GM23338 (cell line): ENCODE data around the gene MTHFD1L. TPM values are rescaled to one million over a fixed set of nuclear protein-coding genes. Genes with fewer than 3 reads are reported as not detected.

ENCODE experiments used
- ATAC-seq: fragments of 200-7000 bp; cut with Tn5 transposase; 3 replicates; pipeline ENCODE4 v1.9.1; 2020
- DNase-seq: peaks from one replicate; pipeline ENCODE4 v3.0.0-alpha.2; 2015; ENCODE audit warnings: low spot score
- H2AFZ ChIP-seq: fragments of 200-600 bp; sonication (generic); 2 replicates; pipeline ENCODE4 v1.8.0; 2016; ENCODE audit warnings: antibody characterized with exemption, mild to moderate bottlenecking, moderate library complexity
- H3F3A ChIP-seq: fragments of 200-600 bp; sonication (generic); replicated peaks from 2 replicates; pipeline ENCODE4 v1.8.0; 2017; ENCODE audit warnings: antibody characterized with exemption, mixed run types, low read depth
- H3K27ac ChIP-seq: fragments of 200-600 bp; sonication (generic); 2 replicates; pipeline ENCODE4 v1.6.1; 2016; ENCODE audit warnings: low read depth
- H3K27me3 ChIP-seq: fragments of 200-600 bp; sonication (generic); 2 replicates; pipeline ENCODE4 v1.8.0; 2016; ENCODE audit warnings: mild to moderate bottlenecking, mixed run types, moderate library complexity; ENCODE audit not compliant: insufficient read depth
- H3K36me3 ChIP-seq: fragments of 200-600 bp; sonication (generic); 2 replicates; pipeline ENCODE4 v1.8.0; 2016; ENCODE audit warnings: mild to moderate bottlenecking; ENCODE audit not compliant: insufficient read depth
- H3K4me1 ChIP-seq: fragments of 200-600 bp; sonication (generic); 2 replicates; pipeline ENCODE4 v1.8.0; 2016; ENCODE audit warnings: mild to moderate bottlenecking, moderate library complexity; ENCODE audit not compliant: insufficient read depth
- H3K4me2 ChIP-seq: fragments of 200-600 bp; sonication (generic); 2 replicates; pipeline ENCODE4 v1.7.1; 2017; ENCODE audit warnings: mixed run types
- H3K4me3 ChIP-seq: fragments of 200-600 bp; sonication (generic); 2 replicates; pipeline ENCODE4 v1.6.1; 2016; ENCODE audit warnings: mixed run types
- H3K79me2 ChIP-seq: fragments of 200-600 bp; sonication (generic); replicated peaks from 2 replicates; pipeline ENCODE4 v1.8.0; 2017; ENCODE audit warnings: mild to moderate bottlenecking; ENCODE audit not compliant: insufficient read depth
- H3K9me2 ChIP-seq: fragments of 200-600 bp; sonication (generic); 2 replicates; pipeline ENCODE4 v1.8.0; 2017; ENCODE audit not compliant: insufficient read depth
- H4K20me1 ChIP-seq: fragments of 200-600 bp; sonication (generic); replicated peaks from 2 replicates; pipeline ENCODE4 v1.8.0; 2017; ENCODE audit warnings: mild to moderate bottlenecking; ENCODE audit not compliant: insufficient read depth
- H3K27ac Mint-ChIP-seq: 2 replicates; pipeline ENCODE4 v1.8.0; 2020; ENCODE audit warnings: inconsistent platforms, mild to moderate bottlenecking, moderate library complexity, mixed read lengths
- H3K27me3 Mint-ChIP-seq: 3 replicates; pipeline ENCODE4 v1.8.0; 2022; ENCODE audit warnings: low read depth, mild to moderate bottlenecking, moderate library complexity, mixed read lengths, inconsistent platforms; ENCODE audit not compliant: insufficient read depth, poor library complexity
- H3K36me3 Mint-ChIP-seq: 3 replicates; pipeline ENCODE4 v1.8.0; 2021; ENCODE audit warnings: low read depth, mild to moderate bottlenecking, inconsistent platforms, moderate library complexity, mixed read lengths
- H3K4me1 Mint-ChIP-seq: 3 replicates; pipeline ENCODE4 v1.8.0; 2020; ENCODE audit warnings: mild to moderate bottlenecking, inconsistent platforms, mixed read lengths
- H3K4me3 Mint-ChIP-seq: 3 replicates; pipeline ENCODE4 v1.8.0; 2021; ENCODE audit warnings: moderate library complexity, mild to moderate bottlenecking, inconsistent platforms, mixed read lengths
- H3K9me3 Mint-ChIP-seq: 3 replicates; pipeline ENCODE4 v1.8.0; 2020; ENCODE audit warnings: moderate library complexity, mild to moderate bottlenecking, inconsistent platforms, mixed read lengths
- CREB1 ChIP-seq: fragments of 250-450 bp; sonication (Bioruptor Pico); IDR thresholded peaks from 2 replicates; pipeline ENCODE4 v1.5.0; 2020; ENCODE audit warnings: low read depth, mild to moderate bottlenecking, moderate library complexity
- ETS1 ChIP-seq: IDR thresholded peaks from 2 replicates; pipeline ENCODE4 v1.6.1; 2016; ENCODE audit warnings: antibody characterized with exemption
- EZH2 ChIP-seq: fragments of 200-600 bp; sonication (generic); IDR thresholded peaks from one replicate; pipeline ENCODE4 v1.8.0; 2017; ENCODE audit warnings: antibody characterized with exemption, mild to moderate bottlenecking, low read depth; ENCODE audit not compliant: unreplicated experiment
- EZH2phosphoT487 ChIP-seq: fragments of 200-600 bp; sonication (generic); IDR thresholded peaks from one replicate; pipeline ENCODE4 v1.8.1; 2018; ENCODE audit warnings: antibody characterized with exemption; ENCODE audit not compliant: unreplicated experiment
- JUNB ChIP-seq: IDR thresholded peaks from one replicate; pipeline ENCODE4 v1.6.1; 2016; ENCODE audit warnings: antibody characterized with exemption; ENCODE audit not compliant: unreplicated experiment
- REST ChIP-seq: IDR thresholded peaks from one replicate; pipeline ENCODE4 v1.6.1; 2018; ENCODE audit warnings: antibody characterized with exemption; ENCODE audit not compliant: unreplicated experiment
- STAT1 ChIP-seq: IDR thresholded peaks from one replicate; pipeline ENCODE4 v1.6.1; 2016; ENCODE audit warnings: antibody characterized with exemption; ENCODE audit not compliant: unreplicated experiment
- ZNF114 ChIP-seq: fragments of 250-450 bp; sonication (Bioruptor Pico); IDR thresholded peaks from 2 replicates; pipeline ENCODE4 v1.5.0; 2020; ENCODE audit warnings: mild to moderate bottlenecking, moderate library complexity
- ZNF462 ChIP-seq: fragments of 250-450 bp; sonication (Bioruptor Pico); IDR thresholded peaks from 2 replicates; pipeline ENCODE4 v1.5.0; 2020; ENCODE audit warnings: mild to moderate bottlenecking, moderate library complexity
- polyA plus RNA-seq: library from polyadenylated mRNA; unstranded; fragments of >200 nt; fragmentation: Nextera tagmentation; extraction: Ambion mirVana; gene quantifications from 2 replicates; pipeline ENCODE4 v1.2.1, GENCODE V29; 2016
- total RNA-seq: library from RNA; depleted of rRNA; stranded (reverse); fragments of >200 nt; shearing (Covaris generic); gene quantifications from 2 replicates; pipeline ENCODE4 v1.2.3, GENCODE V29; 2014

MTHFD1L gene
- total and polyA plus RNA-seq, 2 experiments from 2014 or later = 53.2 to 66.8 TPM

- H3K36me3 ChIP-seq = no peaks in the 10 kb centered on the region; the same call in 1 of the 2 replicates
- peaks cover 15% of the 10 kb centered on the region for H3K4me1 Mint-ChIP-seq
- 0 out of 2 replicates have a peak overlapping the region, but pooled peaks have one; percentile 14 for H3K27ac ChIP-seq
- DNase-seq (no peak), ATAC-seq (no peak)
- peaks cover under 1% of the 10 kb centered on the region; the same call in 1 of the 2 replicates for H4K20me1 ChIP-seq
- no peak overlapping the region for H3K4me3 ChIP-seq
- no peaks in the 10 kb centered on the region for H3K9me3 Mint-ChIP-seq
- H3K4me3 Mint-ChIP-seq = no peak overlapping the region
- no peak overlapping the region for H3K27ac Mint-ChIP-seq
- H3K27me3 Mint-ChIP-seq = no peaks in the 10 kb centered on the region
- no peaks in the 10 kb centered on the region for H3F3A ChIP-seq
- no peak overlapping the region for H3K4me2 ChIP-seq
- H3K79me2 ChIP-seq = no peaks in the 10 kb centered on the region
- no peak overlapping the region for H2AFZ ChIP-seq
- no peaks in the 10 kb centered on the region for H3K9me2 ChIP-seq
- TF ChIP-seq EZH2 = no peak
- no peak for TF ChIP-seq ZNF114 (CRISPR knock-in tag)
- no peak for TF ChIP-seq ETS1
- TF ChIP-seq REST = no peak
- no peak for TF ChIP-seq EZH2phosphoT487
- TF ChIP-seq ZNF462 (CRISPR knock-in tag) = no peak
- TF ChIP-seq STAT1 = no peak
- no peak for TF ChIP-seq CREB1 (CRISPR knock-in tag)
- TF ChIP-seq JUNB = no peak
- H3K36me3 Mint-ChIP-seq = peaks cover 34% of the 10 kb centered on the region
- no peaks in the 10 kb centered on the region; the same call in 1 of the 2 replicates for H3K4me1 ChIP-seq
- no peaks in the 10 kb centered on the region for H3K27me3 ChIP-seq
These were observed 131.5 kb downstream of the MTHFD1L start for GRCh38 chr6:150996968-150997367.
